ENCODE measurements around the gene QPRT.
"Not testable (repeated sequence)": the region's sequence is repeated elsewhere in the genome, so short reads cannot be mapped to it uniquely, and the experiment has no call there.

GRCh38 chr16:29739927-29740629, 61.1 kb downstream of the QPRT start:
- TF ChIP-seq CTCF (IDR thresholded peaks at IDR 0.05); POLR2AphosphoS5 (IDR thresholded peaks at IDR 0.05; ENCODE audit: low read depth, low read length); REST (IDR thresholded peaks at IDR 0.05; ENCODE audit: insufficient read depth in 1 of 2, low read depth in 2 of 2, low read length in 1 of 2); TCF7L2 (IDR thresholded peaks at IDR 0.05; ENCODE audit: low read depth, low read length); SIN3A (IDR thresholded peaks at IDR 0.05; ENCODE audit: borderline replicate concordance, insufficient read depth, low read depth, low read length): not testable (repeated sequence)
